NOMO-1 treated with DMSO at 0.1 percent for 48 hours (cell line): ENCODE results near the gene ZNF778.

ENCODE experiments used
- DNase-seq: peaks from one replicate; lab custom pipeline; 2025; ENCODE audit not compliant: unreplicated experiment; lab: John Stamatoyannopoulos, UW

The ZNF778 gene

GRCh38 chr16:89193576-89194293, 23.8 kb upstream of the ZNF778 start:
- DNase-seq: no peak

DNA sequence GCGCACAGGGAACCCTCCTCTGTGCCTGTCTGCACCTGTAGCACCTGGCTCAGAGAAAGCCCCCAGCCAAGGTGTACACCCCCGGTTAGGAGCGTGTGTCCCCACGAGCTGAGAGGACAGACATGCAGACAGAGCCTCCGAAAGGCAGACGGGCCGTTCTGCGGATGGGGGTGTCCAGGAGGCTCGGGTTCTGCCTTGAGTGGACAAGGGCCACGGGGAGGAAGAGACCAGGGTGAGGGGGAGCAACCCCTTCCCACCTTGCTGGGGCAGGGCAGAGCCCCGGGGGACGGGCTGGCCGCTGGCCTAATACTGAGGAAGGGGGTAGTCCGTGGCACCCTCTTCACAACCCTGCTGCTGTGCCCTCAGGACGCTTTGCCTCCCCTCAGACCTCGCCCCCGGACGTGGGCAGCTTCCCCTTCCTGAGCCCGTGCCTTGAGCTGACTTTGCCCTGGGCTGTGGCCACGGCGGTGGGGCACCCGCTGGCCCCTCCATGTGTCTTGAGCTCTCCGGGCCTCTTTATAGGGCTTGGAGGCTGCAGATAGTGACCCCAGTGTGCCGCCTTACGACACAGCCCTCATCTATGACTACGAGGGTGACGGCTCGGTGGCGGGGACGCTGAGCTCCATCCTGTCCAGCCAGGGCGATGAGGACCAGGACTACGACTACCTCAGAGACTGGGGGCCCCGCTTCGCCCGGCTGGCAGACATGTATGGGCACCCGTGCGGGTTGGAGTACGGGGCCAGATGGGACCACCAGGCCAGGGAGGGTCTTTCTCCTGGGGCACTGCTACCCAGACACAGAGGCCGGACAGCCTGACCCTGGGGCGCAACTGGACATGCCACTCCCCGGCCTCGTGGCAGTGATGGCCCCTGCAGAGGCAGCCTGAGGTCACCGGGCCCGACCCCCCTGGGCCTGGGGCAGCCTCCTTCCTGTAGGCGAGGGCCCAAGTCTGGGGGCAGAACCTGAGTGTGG, 22.9 kb upstream of the ZNF778 start:
- DNase-seq: no peak

- no peak for DNase-seq
Observed at GRCh38 chr16:89195521-89196171, 21.9 kb upstream of the ZNF778 start.

DNA sequence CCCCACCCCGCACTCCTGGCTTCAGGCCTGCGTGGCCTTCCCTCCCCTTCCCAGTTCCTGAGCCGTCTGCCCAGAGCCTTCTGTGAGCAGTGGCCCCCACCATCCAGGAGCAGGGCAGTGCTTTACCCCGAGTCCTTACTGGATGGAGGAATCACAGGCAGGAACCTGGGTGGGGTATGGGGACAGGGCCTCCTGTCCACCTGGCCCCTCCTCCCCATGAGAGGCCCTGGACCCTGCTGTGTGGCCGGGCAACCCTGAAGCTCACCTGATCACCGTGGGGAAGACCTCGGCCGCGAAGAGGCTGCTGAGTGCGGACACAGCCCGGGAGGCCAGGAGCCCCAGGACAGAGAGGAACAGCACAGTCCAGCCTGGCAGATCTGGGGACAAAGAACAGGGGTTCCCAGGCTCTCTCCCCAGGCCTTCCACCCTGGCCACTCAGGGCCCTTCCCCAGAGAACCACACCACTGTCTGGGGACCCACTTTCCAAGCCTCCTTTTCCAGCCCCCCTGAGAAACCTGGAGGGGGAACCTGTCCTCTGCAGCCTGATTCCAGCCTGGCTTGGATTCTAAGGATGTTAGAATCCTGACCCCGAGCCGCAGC, 20.4 kb upstream of the ZNF778 start:
- no peak for DNase-seq

DNA sequence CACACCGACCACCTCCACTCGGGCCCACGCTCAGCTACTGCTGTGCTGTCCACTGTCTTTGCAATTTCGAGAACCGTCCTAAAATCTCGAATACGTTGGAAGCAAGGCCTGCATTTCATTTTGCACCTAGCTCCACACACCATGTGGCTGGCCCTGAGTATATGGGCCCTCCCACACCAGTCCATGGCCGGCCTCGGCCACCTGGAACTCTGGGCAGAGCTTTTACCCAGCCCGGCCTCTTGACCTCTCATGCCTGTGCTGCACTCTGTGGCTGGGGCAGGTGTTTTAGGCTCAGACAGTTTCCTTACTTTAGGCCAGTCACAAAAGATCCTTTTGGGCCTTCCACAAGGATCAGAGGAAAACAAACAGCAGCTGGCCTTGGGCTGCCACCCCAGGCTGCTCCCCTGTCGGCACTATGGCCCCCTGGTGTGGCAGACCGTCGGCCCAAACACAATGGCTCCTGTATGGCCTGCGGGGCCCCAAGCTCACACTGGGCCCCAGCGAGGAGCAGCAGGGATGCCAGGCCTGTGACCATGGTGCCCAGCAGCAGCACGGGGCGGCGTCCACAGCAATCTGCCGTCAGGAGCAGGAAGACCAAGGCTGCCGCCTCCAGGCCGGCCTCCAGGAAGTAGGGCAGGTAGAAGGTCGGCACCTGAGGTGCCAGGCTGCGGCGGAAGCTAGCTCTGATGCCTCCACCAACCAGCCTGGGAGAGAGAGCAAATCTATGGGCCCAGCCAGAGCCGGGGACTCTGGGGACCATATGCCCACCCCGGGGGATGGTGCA, 19.7 kb upstream of the ZNF778 start:
- DNase-seq: no peak

- DNase-seq: no peak
Observed at GRCh38 chr16:89198417-89199240, 18.9 kb upstream of the ZNF778 start.

- no peak for DNase-seq
Observed at GRCh38 chr16:89199241-89200123, 18.0 kb upstream of the ZNF778 start.

DNA sequence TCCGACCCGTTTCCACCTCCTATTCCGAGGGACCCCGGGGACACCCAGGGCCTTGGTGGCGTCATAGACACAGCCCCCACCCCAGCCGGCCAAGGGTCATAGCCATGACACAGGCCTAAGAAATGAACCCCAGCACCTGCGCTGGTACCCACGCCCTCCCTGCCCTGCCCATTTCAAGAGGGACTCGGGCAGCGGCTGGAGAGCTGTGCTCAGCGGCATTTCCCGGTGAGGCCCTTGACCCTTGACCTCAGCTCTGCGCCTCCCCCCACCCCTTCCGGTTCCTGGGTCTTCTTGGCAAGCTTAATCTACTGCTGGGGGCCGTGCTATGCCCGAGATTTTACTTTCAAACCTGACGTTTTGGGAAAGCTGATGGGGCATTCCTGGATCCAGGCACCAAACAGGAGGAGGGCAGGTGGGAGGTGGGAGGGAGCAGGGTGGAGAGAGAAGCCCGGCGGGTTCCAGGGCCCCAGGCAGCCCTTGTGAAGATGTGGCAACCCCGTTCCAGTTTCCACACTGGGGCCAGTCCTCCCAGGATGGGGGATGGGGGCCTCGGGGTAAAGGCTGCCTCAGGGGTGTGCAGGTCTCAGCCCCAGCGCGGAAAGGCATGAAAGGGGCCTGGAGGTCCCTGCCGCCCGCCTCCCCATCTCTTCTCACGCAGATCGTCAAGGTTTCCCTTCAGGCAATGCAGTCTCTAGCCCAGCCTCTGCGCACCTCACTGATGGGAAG, 17.2 kb upstream of the ZNF778 start, which contains the start of gene SLC22A31:
TSS of gene SLC22A31 (minus strand) at position 414 of the 726 bp plus-strand sequence. CDS start at position 378, 36 bp downstream.
- no peak for DNase-seq

GRCh38 chr16:89200850-89201411, 16.6 kb upstream of the ZNF778 start:
- DNase-seq: no peak

DNA sequence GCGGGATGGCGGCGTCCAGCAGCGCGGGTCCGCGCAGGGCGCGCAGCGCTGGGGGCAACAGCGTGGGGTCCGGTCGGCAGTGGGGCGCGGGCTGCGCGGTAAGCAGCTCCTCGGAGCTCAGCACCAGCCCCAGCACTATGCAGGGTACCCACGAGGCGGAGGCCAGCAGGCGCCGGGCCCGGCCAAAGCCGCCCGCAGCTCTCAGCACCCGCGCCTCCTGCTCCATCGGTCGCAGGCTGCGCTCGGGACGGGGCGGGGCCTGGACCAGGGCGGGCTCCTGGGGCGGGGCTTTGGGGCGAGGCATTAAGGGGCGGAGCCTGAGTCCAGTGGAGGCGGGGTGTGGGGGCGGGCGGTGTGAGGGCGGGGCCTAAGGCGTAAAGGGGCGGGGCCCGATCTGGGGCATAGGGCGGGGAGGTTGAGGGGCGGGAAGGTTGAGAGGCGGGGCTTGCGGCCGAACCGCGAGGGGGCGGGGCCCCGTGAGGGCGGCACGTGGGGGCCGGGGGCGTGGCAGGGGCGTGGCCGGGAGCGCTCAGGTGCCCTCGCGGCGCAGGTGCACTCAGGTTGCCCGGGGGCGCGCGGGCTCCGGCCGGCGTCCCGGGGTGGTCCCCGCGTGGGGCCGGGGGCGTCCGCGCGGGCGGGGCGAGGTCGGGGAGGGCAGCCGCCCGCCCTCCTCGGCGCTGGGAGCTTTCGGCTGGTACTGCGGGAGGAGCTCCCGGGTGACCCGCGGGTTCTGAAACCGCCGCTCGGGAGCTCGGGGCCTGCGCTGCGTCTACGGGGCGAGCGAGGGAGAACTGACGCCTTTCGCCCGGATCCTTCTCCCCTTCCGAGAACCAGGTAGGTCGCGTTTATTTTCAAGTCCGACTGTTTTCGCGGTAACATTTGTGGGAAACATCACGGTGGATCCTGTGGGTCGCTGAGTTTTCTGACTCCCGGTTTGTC, 15.8 kb upstream of the ZNF778 start:
- DNase-seq: no peak

GRCh38 chr16:89202422-89203215, 14.9 kb upstream of the ZNF778 start:
- no peak for DNase-seq

GRCh38 chr16:89207993-89208392, 9.5 kb upstream of the ZNF778 start:
- DNase-seq: no peak

- no peak for DNase-seq
Observed at GRCh38 chr16:89209522-89210044, 7.9 kb upstream of the ZNF778 start.

DNA sequence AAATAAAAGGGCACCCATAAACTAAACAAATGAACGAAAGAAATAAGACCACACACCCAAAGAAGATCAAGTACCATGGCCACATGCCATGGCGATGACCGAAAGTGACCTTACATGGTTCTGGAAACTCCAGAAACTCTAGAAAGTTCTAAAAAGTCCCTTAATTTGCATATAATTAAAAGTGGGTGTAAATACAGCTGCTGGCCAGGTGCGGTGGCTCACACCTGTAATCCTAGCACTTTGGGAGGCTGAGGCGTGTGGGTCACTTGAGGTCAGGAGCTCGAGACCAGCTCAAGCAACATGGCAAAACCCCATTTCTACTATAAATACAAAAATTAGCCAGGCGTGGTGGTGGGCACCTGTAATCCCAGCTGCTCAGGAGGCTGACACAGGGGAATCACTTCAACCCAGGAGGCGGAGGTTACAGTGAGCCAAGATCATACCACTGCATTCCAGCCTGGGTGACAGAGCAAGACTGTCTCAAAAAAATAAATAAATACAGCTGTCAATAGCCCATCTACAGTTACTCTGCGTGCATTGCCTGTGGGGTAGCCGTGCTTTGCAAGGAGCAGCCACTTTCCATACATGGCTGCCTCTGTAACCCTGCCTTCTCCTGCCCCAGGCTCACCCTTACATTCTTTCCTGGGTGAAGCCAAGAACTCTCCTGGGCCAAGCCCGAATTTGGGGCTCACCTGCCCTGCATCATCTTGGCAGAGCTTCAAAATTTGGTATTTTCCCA, 7.2 kb upstream of the ZNF778 start:
- DNase-seq: no peak
